Kasumi-1 (cell line): ENCODE measurements around the gene RSU1.
A peak's percentile ranks its signal among the peaks of the same experiment; 100 is the strongest.

Experiments used
- DNase-seq, 2 experiments: peaks; one replicate each; lab custom pipeline; 2025; lab: John Stamatoyannopoulos, UW

RSU1 gene

GRCh38 chr10:16741540-16741939, 75.7 kb downstream of the RSU1 start:
- no peak for DNase-seq

GRCh38 chr10:16737420-16737819, 79.8 kb downstream of the RSU1 start:
- DNase-seq = no peak

- no peak for DNase-seq
Measured at GRCh38 chr10:16735671-16736070, 81.6 kb downstream of the RSU1 start.

GRCh38 chr10:16732376-16732775, 84.8 kb downstream of the RSU1 start:
- DNase-seq = no peak

- no peak for DNase-seq
Measured at GRCh38 chr10:16728266-16728665, 89.0 kb downstream of the RSU1 start.

- DNase-seq = no peak
Measured at GRCh38 chr10:16727666-16728065, 89.6 kb downstream of the RSU1 start.

GRCh38 chr10:16724509-16724908, 92.7 kb downstream of the RSU1 start:
- DNase-seq = no peak

- DNase-seq = no peak
Measured at GRCh38 chr10:16720812-16721211, 96.4 kb downstream of the RSU1 start.

GRCh38 chr10:16717622-16718395, 99.4 kb downstream of the RSU1 start:
- peak in 1 of 2 experiments; percentile 4 for DNase-seq

GRCh38 chr10:16716051-16716450, 101.2 kb downstream of the RSU1 start:
- DNase-seq = no peak

- DNase-seq = no peak
Measured at GRCh38 chr10:16713290-16713689, 103.9 kb downstream of the RSU1 start.

- DNase-seq = no peak
Measured at GRCh38 chr10:16712883-16713282, 104.3 kb downstream of the RSU1 start.

GRCh38 chr10:16700331-16700730, 116.9 kb downstream of the RSU1 start:
- no peak for DNase-seq

GRCh38 chr10:16699435-16700057, 117.7 kb downstream of the RSU1 start:
- no peak for DNase-seq

- DNase-seq = no peak
Measured at GRCh38 chr10:16698461-16698860, 118.8 kb downstream of the RSU1 start.

- DNase-seq = no peak
Measured at GRCh38 chr10:16690417-16690816, 126.8 kb downstream of the RSU1 start.

GRCh38 chr10:16689696-16690095, 127.5 kb downstream of the RSU1 start:
- no peak for DNase-seq

- no peak for DNase-seq
Measured at GRCh38 chr10:16689227-16689626, 128.0 kb downstream of the RSU1 start.

GRCh38 chr10:16686054-16686902, 130.9 kb downstream of the RSU1 start:
- DNase-seq = no peak

- no peak for DNase-seq
Measured at GRCh38 chr10:16685551-16685950, 131.7 kb downstream of the RSU1 start.

GRCh38 chr10:16681521-16681920, 135.7 kb downstream of the RSU1 start:
- DNase-seq = no peak

- DNase-seq = no peak
Measured at GRCh38 chr10:16679511-16679910, 137.7 kb downstream of the RSU1 start.

GRCh38 chr10:16675334-16675733, 141.9 kb downstream of the RSU1 start:
- no peak for DNase-seq
